Measurements from ENCODE around the gene ANXA2R. TPM values are rescaled to one million over a fixed set of nuclear protein-coding genes. Genes with fewer than 3 reads are reported as not detected.
"Not testable (repeated sequence)": the region's sequence is repeated elsewhere in the genome, so short reads cannot be mapped to it uniquely, and the experiment has no call there.

The ANXA2R gene
- total RNA-seq, 1 experiment from 2014 or later: 8.9 TPM

- H3K27ac ChIP-seq (ENCODE audit: low read length); CTCF ChIA-PET; DNase-seq; H4K20me1 ChIP-seq (ENCODE audit: low read length); H3K27me3 ChIP-seq (ENCODE audit: low read length); H3K9me3 ChIP-seq (ENCODE audit: low read length); POLR2A ChIA-PET (ENCODE audit: unreplicated experiment); H3K9me2 ChIP-seq (replicated peaks; ENCODE audit: low read length); H3K9ac ChIP-seq (ENCODE audit: low read length); ATAC-seq; H3K4me1 ChIP-seq (ENCODE audit: insufficient read depth, low read length); H3K4me3 ChIP-seq (ENCODE audit: low read length); H3K36me3 ChIP-seq (ENCODE audit: low read depth, low read length); H3K79me2 ChIP-seq (ENCODE audit: low read length); H3K4me2 ChIP-seq (ENCODE audit: low read length); H2AFZ ChIP-seq (ENCODE audit: low read length); intact Hi-C loops (cut with micrococcal nuclease); BruUV-seq (replicated peaks); H3F3A ChIP-seq (ENCODE audit: low read length, unreplicated experiment): not testable (repeated sequence)
Observed at GRCh38 chr5:43081345-43081744, 41.2 kb upstream of the ANXA2R start.

GRCh38 chr5:43078956-43079355 lies 38.8 kb upstream of the ANXA2R start:
- Histone ChIP-seq H4K20me1 (ENCODE audit: low read length) (no peaks in the 10 kb centered on the region), H3K27me3 (ENCODE audit: low read length) (no peaks in the 10 kb centered on the region), H3K9me3 (ENCODE audit: low read length) (no peaks in the 10 kb centered on the region), H3K27ac (ENCODE audit: low read length) (no peak overlapping the region), H2AFZ (ENCODE audit: low read length) (no peak overlapping the region), H3F3A (ENCODE audit: low read length, unreplicated experiment) (no peaks in the 10 kb centered on the region), H3K4me2 (ENCODE audit: low read length) (no peak overlapping the region), H3K9ac (ENCODE audit: low read length) (no peak overlapping the region), H3K36me3 (ENCODE audit: low read depth, low read length) (no peaks in the 10 kb centered on the region; the same call in 1 of the 2 replicates), H3K4me1 (ENCODE audit: insufficient read depth, low read length) (no peaks in the 10 kb centered on the region), H3K9me2 (replicated peaks; ENCODE audit: low read length) (no peaks in the 10 kb centered on the region), H3K79me2 (ENCODE audit: low read length) (no peaks in the 10 kb centered on the region), H3K4me3 (ENCODE audit: low read length) (no peak overlapping the region)
- ATAC-seq: no peak; the same call in 1 of the 2 replicates
- BruUV-seq (replicated peaks): no TSS peak
- TF ChIP-seq EZH2phosphoT487 (IDR thresholded peaks at IDR 0.05; ENCODE audit: borderline replicate concordance, low read length): no peak
- no peak for TF ChIP-seq EZH2 (IDR thresholded peaks at IDR 0.05; ENCODE audit: low read length, unreplicated experiment)
- no peak for TF ChIP-seq CTCF (conservative IDR thresholded peaks at IDR 0.05; ENCODE audit: low read depth, low read length)
- DNase-seq: no peak
- intact Hi-C loops (cut with micrococcal nuclease): no loop called here
- ChIA-PET CTCF (no interaction called here), POLR2A (ENCODE audit: unreplicated experiment) (no interaction called here)

GRCh38 chr5:43077446-43078191 lies 37.5 kb upstream of the ANXA2R start:
- H3K36me3 ChIP-seq (ENCODE audit: low read depth, low read length); H3K9me2 ChIP-seq (replicated peaks; ENCODE audit: low read length); H2AFZ ChIP-seq (ENCODE audit: low read length); H4K20me1 ChIP-seq (ENCODE audit: low read length); H3K27me3 ChIP-seq (ENCODE audit: low read length); DNase-seq; H3K9me3 ChIP-seq (ENCODE audit: low read length); intact Hi-C loops (cut with micrococcal nuclease); BruUV-seq (replicated peaks); H3K27ac ChIP-seq (ENCODE audit: low read length); CTCF ChIA-PET; H3K4me1 ChIP-seq (ENCODE audit: insufficient read depth, low read length); H3K4me2 ChIP-seq (ENCODE audit: low read length); ATAC-seq; POLR2A ChIA-PET (ENCODE audit: unreplicated experiment); H3K79me2 ChIP-seq (ENCODE audit: low read length); H3F3A ChIP-seq (ENCODE audit: low read length, unreplicated experiment); H3K9ac ChIP-seq (ENCODE audit: low read length); H3K4me3 ChIP-seq (ENCODE audit: low read length): not testable (repeated sequence)
